ENCODE data around the gene DNAJB13.

The DNAJB13 gene

GRCh38 chr11:73962101-73962705, 11.4 kb downstream of the DNAJB13 start:
- Mint-ChIP-seq H3K27me3 (peaks cover 2% of the 10 kb centered on the region), H3K9me3 (no peaks in the 10 kb centered on the region), H3K4me1 (peaks cover 11% of the 10 kb centered on the region), H3K4me3 (no peak overlapping the region), H3K36me3 (no peaks in the 10 kb centered on the region), H3K27ac (peak overlapping the region; percentile 52)
- no peak for ATAC-seq (ENCODE audit: low read depth)
- no peak for DNase-seq (ENCODE audit: low spot score in 2 of 2)

- no peaks in the 10 kb centered on the region for H3K36me3 Mint-ChIP-seq
- no peaks in the 10 kb centered on the region for H3K9me3 Mint-ChIP-seq
- H3K4me1 Mint-ChIP-seq = peaks cover 16% of the 10 kb centered on the region
- DNase-seq (ENCODE audit: low spot score in 2 of 2) (no peak), ATAC-seq (ENCODE audit: low read depth) (no peak)
- H3K27ac Mint-ChIP-seq = peak overlapping the region; percentile 19
- peak overlapping the region; percentile 41 for H3K4me3 Mint-ChIP-seq
- H3K27me3 Mint-ChIP-seq = peaks cover 2% of the 10 kb centered on the region
Observed at GRCh38 chr11:73963861-73964260, 13.0 kb downstream of the DNAJB13 start.

- no peak for ATAC-seq (ENCODE audit: low read depth)
- no peaks in the 10 kb centered on the region for H3K36me3 Mint-ChIP-seq
- H3K27me3 Mint-ChIP-seq = peaks cover 2% of the 10 kb centered on the region
- DNase-seq (ENCODE audit: low spot score in 2 of 2) = no peak
- no peak overlapping the region for H3K4me3 Mint-ChIP-seq
- H3K9me3 Mint-ChIP-seq = no peaks in the 10 kb centered on the region
- H3K4me1 Mint-ChIP-seq = peaks cover 27% of the 10 kb centered on the region
- H3K27ac Mint-ChIP-seq = no peak overlapping the region
Observed at GRCh38 chr11:73965076-73965763, 14.4 kb downstream of the DNAJB13 start.

GRCh38 chr11:73965764-73966121, 14.9 kb downstream of the DNAJB13 start:
- Mint-ChIP-seq H3K9me3 (no peaks in the 10 kb centered on the region), H3K4me3 (no peak overlapping the region), H3K27me3 (peaks cover 2% of the 10 kb centered on the region), H3K27ac (no peak overlapping the region), H3K4me1 (peaks cover 31% of the 10 kb centered on the region), H3K36me3 (no peaks in the 10 kb centered on the region)
- ATAC-seq (ENCODE audit: low read depth) (no peak), DNase-seq (ENCODE audit: low spot score in 2 of 2) (no peak)

- H3K4me1 Mint-ChIP-seq = peaks cover 54% of the 10 kb centered on the region
- no peaks in the 10 kb centered on the region for H3K27me3 Mint-ChIP-seq
- H3K36me3 Mint-ChIP-seq = peaks cover 1% of the 10 kb centered on the region
- DNase-seq (ENCODE audit: low spot score in 2 of 2) = no peak
- peak overlapping the region; percentile 98 for H3K27ac Mint-ChIP-seq
- no peaks in the 10 kb centered on the region for H3K9me3 Mint-ChIP-seq
- ATAC-seq (ENCODE audit: low read depth) = no peak
- no peak overlapping the region for H3K4me3 Mint-ChIP-seq
Observed at GRCh38 chr11:73968356-73968966, 17.6 kb downstream of the DNAJB13 start.

- DNase-seq (ENCODE audit: low spot score in 2 of 2) (no peak), ATAC-seq (ENCODE audit: low read depth) (no peak)
- Mint-ChIP-seq H3K27ac (peak overlapping the region; percentile 98), H3K27me3 (no peaks in the 10 kb centered on the region), H3K4me1 (peaks cover 57% of the 10 kb centered on the region), H3K9me3 (no peaks in the 10 kb centered on the region), H3K4me3 (no peak overlapping the region), H3K36me3 (peaks cover 3% of the 10 kb centered on the region)
Observed at GRCh38 chr11:73969091-73969490, 18.3 kb downstream of the DNAJB13 start.

- peak overlapping the region; percentile 98 for H3K27ac Mint-ChIP-seq
- DNase-seq (ENCODE audit: low spot score in 2 of 2) = no peak
- no peaks in the 10 kb centered on the region for H3K9me3 Mint-ChIP-seq
- peaks cover 60% of the 10 kb centered on the region for H3K4me1 Mint-ChIP-seq
- H3K27me3 Mint-ChIP-seq = no peaks in the 10 kb centered on the region
- no peak overlapping the region for H3K4me3 Mint-ChIP-seq
- peaks cover 10% of the 10 kb centered on the region for H3K36me3 Mint-ChIP-seq
- ATAC-seq (ENCODE audit: low read depth) = no peak
Observed at GRCh38 chr11:73969991-73970800, 19.4 kb downstream of the DNAJB13 start.

- Mint-ChIP-seq H3K27ac (peak overlapping the region; percentile 98), H3K9me3 (no peaks in the 10 kb centered on the region), H3K4me3 (no peak overlapping the region), H3K36me3 (peaks cover 16% of the 10 kb centered on the region), H3K4me1 (peaks cover 65% of the 10 kb centered on the region), H3K27me3 (no peaks in the 10 kb centered on the region)
- peak in 1 of 2 donors; percentile 52 for DNase-seq (ENCODE audit: low spot score in 2 of 2)
- ATAC-seq (ENCODE audit: low read depth) = peak; percentile 23
Observed at GRCh38 chr11:73971175-73971719, 20.4 kb downstream of the DNAJB13 start.

GRCh38 chr11:73972187-73972586, 21.4 kb downstream of the DNAJB13 start:
- ATAC-seq (ENCODE audit: low read depth) (no peak), DNase-seq (ENCODE audit: low spot score in 2 of 2) (no peak)
- Mint-ChIP-seq H3K27me3 (no peaks in the 10 kb centered on the region), H3K36me3 (peaks cover 24% of the 10 kb centered on the region), H3K27ac (peak overlapping the region; percentile 98), H3K4me1 (peaks cover 72% of the 10 kb centered on the region), H3K4me3 (no peak overlapping the region), H3K9me3 (no peaks in the 10 kb centered on the region)

GRCh38 chr11:73972620-73973449, 22.0 kb downstream of the DNAJB13 start:
- H3K9me3 Mint-ChIP-seq = no peaks in the 10 kb centered on the region
- H3K27me3 Mint-ChIP-seq = no peaks in the 10 kb centered on the region
- DNase-seq (ENCODE audit: low spot score in 2 of 2) = no peak
- peaks cover 79% of the 10 kb centered on the region for H3K4me1 Mint-ChIP-seq
- ATAC-seq (ENCODE audit: low read depth) = peak; percentile 2
- peak overlapping the region; percentile 98 for H3K27ac Mint-ChIP-seq
- H3K4me3 Mint-ChIP-seq = peak overlapping the region; percentile 1
- H3K36me3 Mint-ChIP-seq = peaks cover 31% of the 10 kb centered on the region

GRCh38 chr11:73974604-73975478, 24.0 kb downstream of the DNAJB13 start:
- Mint-ChIP-seq H3K4me1 (peaks cover 74% of the 10 kb centered on the region), H3K36me3 (peaks cover 43% of the 10 kb centered on the region), H3K27ac (peak overlapping the region; percentile 98), H3K9me3 (no peaks in the 10 kb centered on the region), H3K4me3 (peak overlapping the region; percentile 22), H3K27me3 (no peaks in the 10 kb centered on the region)
- DNase-seq (ENCODE audit: low spot score in 2 of 2) (no peak), ATAC-seq (ENCODE audit: low read depth) (no peak)

- ATAC-seq (ENCODE audit: low read depth) = no peak
- peak overlapping the region; percentile 98 for H3K27ac Mint-ChIP-seq
- H3K27me3 Mint-ChIP-seq = no peaks in the 10 kb centered on the region
- H3K9me3 Mint-ChIP-seq = no peaks in the 10 kb centered on the region
- no peak for DNase-seq (ENCODE audit: low spot score in 2 of 2)
- peaks cover 73% of the 10 kb centered on the region for H3K4me1 Mint-ChIP-seq
- peak overlapping the region; percentile 4 for H3K4me3 Mint-ChIP-seq
- H3K36me3 Mint-ChIP-seq = peaks cover 49% of the 10 kb centered on the region
Observed at GRCh38 chr11:73975479-73975757, 24.6 kb downstream of the DNAJB13 start.

Data from memory B cell (primary cell).